Effector CD4-positive, alpha-beta T cell (primary cell): Measurements from ENCODE around the gene CSHL1. TPM values are rescaled to one million over a fixed set of nuclear protein-coding genes. Genes with fewer than 3 reads are reported as not detected.

Experiments
- DNase-seq: peaks from one replicate; pipeline ENCODE4 v3.0.0-alpha.2; 2020
- total RNA-seq: gene quantifications from one replicate; lab custom pipeline; 2026; lab: John Stamatoyannopoulos, UW

Gene CSHL1
- not detected for total RNA-seq

DNA sequence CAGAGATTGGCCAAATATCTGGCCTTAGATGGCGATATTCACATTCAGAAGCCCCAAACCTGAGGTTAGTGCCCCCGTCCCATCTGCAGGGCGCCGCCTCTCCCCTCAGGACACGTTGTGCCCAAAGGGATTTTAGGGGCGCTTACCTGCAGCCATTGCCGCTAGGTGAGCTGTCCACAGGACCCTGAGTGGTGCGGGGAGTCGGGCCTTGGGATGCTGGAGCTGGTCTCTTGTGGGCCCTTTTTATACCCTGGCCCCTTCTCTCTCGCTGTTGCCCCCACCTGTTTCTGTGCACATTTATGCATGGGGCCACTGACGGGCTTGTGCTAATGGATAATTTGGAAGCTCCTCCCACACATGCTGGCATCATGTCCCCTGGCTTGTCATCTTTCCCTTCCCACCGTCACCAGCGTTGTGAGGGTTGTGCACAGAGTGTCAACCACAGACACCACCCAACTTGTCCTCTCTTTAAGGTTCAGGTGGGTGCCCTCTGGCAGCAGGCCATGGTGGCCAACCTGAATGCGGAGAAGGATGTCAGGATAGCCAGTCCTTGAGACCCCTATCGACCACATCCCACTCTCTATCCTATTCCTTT, at the start of gene CSHL1:
CSHL1 (minus strand) TSS at position 218 of the 595 bp plus-strand sequence; CDS start at position 156, 62 bp downstream.
- no peak for DNase-seq

DNA sequence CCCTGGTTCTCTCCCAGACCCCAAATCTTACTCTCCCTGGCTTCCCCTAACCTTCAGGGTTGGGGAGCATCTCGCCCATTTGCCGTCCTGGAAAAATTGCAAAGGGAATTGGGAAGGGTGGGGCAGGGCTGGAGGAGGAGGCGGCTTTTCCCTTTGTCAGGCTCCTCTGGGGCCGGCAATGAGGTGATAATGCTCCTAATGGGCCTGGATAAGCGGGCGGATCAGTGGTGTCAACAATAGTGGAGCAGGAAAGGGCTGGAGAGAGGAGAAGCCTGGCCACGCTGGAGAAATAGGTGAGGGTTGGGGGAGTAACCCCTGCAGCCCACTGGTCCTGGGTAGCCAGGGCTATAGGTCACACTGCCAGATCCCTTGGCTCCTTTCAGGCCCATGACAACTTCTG, 49.4 kb upstream of the CSHL1 start:
- no peak for DNase-seq

DNA sequence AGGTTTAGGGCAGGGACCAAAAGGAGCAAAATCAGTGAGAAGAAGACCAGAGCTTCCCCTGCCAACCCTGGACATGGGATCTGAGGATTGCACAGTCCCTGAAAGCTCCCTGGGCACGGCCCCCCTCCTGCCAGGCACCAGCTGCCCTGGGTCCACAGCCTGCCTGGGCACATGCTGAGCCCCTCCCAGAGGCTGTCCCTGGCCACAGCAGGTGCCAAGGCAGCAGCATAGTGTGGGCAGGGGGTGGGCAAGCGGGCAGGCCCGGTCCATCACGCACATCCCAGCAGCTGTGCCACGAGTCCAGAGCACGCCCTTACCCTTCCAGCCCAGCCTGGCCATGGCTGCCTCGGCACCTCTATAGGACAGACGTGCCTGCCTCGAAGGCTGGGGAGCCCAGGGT, 48.9 kb upstream of the CSHL1 start:
- DNase-seq: no peak

GRCh38 chr17:63956296-63956920, 45.4 kb upstream of the CSHL1 start:
- DNase-seq: no peak

GRCh38 chr17:63955791-63956190, 44.7 kb upstream of the CSHL1 start:
- no peak for DNase-seq

DNA sequence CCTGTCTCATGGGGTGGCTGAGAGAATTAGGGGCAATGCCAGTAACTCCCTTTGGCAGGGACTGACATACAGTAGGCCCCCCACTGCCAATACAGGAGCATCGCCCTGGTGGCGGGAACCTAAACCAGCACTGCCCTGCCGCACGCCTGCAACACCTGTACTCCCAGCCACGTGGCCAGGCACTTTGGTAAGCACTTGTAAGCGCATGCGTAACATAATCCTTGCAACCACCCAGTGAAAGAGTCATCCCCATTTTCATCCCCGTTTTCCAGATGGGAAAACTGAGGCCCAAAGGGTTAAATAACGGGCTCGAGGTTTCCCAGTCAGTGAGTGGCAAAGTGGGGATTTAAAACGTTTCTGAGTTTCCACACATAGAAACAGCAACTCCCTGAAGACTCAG, 44.2 kb upstream of the CSHL1 start:
- no peak for DNase-seq

- DNase-seq: no peak
Measured at GRCh38 chr17:63954402-63955063, 43.5 kb upstream of the CSHL1 start.

DNA sequence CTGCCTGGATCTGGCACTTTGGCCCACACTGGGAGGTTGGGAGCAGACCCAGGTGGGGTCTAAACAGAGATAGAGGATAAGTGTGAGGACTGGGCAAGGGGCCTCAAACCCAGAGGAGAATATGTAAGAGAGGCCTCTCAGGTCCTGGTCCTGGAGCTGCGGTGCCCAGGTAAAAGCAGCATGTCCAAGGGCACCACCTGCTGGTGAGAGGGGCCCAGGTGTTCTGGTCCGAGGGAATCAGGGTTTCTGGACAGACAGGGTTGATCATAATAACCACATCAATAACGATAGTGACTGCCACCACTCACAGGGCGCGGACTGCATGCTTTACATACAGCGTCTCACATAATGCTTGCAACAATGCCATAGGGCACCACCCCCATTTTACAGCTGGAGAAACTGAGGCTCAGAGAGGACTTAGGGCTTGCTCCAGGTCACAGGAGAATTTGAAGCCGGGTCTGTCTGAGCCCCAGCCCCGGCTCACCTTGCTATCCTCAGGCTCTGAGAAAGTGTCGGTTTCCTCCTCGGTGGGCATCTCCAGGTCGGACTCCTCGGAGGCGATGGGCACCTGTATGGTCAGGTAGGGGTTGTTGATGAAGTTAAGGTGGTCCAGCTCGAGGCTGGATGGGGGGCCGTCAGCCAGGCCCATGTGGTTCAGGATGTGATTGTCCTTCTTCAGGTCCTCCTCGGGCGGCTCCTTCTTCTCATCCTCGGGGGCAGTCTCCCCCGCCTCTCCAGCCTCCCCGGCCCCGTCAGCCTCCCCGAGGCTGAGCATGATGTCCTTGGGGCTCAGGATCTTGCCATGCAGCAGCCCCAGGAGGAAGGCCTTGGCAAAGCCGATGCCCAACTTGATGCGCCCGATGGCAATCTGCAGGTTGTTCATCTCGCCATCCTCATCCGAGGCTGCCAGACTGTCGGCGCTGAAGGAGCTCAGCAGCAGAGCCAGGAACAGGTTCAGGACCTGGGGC, 40.2 kb upstream of the CSHL1 start:
- DNase-seq: no peak

DNA sequence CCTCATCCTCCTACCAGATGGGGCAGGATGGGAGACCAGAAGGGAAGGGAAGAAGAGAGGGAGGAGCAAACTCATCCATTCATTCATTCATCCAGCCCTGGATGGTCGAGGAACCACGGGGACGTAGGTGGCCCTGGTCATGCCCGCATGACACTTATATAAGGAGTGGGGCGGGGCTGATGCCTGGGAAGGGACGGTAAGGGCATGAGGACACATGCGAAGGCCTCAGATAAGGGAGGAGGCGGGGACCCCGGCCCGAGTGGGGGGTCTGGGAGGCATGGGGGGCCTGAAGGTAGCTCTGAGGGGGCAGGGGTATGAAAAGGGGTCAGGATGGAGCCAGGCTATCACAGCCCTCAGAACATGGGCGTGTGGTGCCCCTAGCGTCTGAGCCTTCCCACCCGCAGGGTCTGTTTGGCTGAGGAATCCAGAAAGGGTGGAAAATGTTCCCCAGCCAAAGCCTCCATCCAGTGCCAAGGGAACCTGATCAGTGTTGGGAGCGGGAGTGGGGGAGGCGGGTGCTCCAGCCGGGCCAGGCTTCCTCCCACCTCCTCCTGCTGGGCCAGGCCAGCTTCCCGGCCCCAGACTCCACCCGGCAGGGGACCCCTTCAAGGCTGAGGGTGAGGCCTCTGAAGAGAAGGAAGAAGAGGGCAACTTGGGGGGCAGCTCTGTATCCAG, 38.7 kb upstream of the CSHL1 start:
- DNase-seq: no peak

DNA sequence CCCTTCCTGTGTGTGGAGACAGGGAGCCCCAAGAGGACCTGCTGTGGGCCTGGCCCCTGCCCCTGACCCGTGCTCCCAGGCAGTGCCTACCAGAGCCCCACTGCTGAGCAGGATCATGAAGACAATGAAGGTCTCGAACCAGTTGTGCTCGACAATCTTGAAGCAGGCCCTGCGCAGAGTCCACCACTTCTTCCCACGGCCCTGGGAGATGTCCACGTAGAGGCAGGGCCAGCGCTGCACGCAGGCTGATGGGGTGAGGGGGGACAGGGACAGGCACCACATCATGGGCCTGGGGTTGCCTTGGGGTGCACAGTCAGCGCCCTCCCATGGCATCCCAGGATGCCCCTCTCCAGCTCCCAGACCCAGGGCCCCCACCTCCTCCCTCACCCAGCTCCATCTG, 37.5 kb upstream of the CSHL1 start:
- no peak for DNase-seq

- no peak for DNase-seq
Measured at GRCh38 chr17:63947711-63948330, 36.8 kb upstream of the CSHL1 start.

DNA sequence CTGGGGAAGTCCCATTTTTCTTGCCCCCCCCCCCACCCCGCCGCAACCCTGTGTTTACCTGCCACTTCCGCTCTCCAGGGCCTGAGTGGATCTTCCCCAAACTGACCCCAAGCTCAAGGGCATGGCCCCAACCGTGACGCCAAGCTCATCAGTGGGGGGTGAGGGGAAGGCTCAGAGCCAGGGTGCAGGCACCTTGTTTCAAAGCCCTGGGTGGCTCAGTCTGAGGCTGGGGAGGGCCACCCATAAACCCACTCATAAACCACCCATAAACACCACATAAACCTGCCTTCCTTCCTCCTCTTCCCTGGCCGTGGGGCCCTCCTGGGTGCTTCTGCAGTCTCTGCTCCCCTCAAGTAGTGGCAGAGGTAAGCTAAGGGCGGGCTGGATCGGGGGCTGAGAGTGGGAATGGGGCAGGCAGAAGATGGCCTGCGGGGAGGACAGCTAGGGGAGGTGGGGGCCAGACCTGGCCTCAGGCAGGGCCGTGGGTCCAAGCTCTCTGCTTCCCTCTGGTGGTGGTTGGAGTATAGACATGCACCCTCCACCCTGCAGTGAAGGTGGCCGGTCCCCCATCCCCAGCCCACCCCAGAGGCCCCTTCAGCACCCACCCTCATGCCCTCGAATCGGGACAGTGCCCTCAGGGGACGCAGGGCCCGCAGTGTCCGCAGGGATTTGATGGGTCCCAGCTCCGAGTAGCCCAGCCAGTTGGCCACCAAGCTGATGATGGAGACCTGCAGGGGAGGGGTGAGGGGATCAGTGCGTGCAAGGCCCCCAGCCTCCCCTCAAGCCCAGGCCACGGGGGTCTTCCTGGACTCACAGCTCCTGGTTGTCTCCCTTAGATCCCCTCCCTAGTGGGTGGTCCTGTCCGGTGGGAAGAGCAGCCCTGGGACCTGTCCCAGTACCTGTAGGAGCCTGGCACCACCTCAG, 35.6 kb upstream of the CSHL1 start:
- DNase-seq: peak; percentile 52

GRCh38 chr17:63945784-63946439, 34.9 kb upstream of the CSHL1 start:
- no peak for DNase-seq

GRCh38 chr17:63944736-63945499, 33.9 kb upstream of the CSHL1 start:
- DNase-seq: no peak

DNA sequence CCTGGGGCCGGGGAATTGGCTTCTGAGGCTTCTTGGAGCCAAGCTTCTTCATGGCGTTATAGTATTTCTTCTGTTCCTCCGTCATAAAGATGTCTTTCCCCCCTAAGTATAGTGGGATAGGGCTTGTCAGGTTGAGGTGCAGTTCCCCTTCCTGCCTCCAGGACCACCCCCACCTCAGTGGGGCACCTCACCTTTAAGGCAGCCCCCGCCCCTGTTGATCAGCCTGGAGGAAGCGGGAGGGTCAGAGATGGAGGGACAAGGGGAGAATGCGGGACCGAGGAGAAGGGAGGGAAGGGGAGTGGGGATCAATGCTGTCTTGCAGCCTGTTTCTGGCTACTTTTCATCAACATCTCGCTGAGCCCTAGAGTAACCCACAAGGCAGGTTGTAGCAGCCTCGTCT, 32.7 kb upstream of the CSHL1 start:
- no peak for DNase-seq

DNA sequence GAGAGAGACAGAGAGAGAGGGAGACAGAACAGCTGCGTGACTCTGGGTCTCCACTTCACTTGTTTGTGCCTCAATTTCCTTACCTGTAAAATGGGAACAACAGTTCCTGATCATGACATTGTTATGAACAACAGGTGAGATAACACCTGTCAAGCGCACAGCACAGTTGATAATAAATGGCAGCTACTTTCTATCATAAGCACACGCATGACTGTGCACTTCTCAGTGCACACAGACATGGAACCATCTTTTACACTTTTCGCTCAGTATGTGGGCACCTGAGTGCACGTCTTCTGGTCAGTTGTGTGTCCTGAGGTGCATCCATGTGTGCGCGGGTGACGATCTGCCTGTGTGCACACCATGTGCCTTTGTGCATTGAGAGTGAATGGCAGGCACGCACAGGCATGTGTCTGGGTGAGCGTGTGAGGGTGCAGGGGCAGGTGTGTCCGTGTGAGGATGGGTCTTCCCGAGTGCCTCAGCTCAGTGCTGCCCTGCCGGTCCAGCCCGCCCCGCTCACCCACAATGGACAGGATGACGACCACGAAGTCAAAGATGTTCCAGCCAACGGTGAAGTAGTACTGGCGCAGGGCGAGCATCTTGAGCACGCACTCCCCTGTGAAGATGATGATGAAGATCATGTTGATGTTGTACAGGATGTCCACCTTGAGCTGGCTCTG, 31.4 kb upstream of the CSHL1 start:
- no peak for DNase-seq

DNA sequence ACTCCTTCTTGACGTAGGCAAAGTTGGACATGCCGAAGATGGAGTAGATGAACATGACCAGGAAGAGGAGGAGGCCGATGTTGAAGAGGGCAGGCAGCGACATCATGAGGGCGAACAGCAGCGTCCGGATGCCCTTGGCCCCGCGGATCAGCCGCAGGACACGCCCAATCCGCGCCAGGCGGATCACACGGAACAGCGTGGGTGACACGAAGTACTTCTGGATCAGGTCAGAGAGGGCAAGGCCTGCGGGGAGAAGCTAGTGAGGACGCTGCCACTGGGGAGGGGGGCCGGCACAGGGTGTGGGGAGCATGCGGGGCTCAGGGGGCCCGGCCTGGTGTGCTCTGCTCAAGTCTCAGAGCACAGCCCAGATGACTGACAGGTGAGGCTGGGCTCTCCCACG, 30.7 kb upstream of the CSHL1 start:
- DNase-seq: no peak

DNA sequence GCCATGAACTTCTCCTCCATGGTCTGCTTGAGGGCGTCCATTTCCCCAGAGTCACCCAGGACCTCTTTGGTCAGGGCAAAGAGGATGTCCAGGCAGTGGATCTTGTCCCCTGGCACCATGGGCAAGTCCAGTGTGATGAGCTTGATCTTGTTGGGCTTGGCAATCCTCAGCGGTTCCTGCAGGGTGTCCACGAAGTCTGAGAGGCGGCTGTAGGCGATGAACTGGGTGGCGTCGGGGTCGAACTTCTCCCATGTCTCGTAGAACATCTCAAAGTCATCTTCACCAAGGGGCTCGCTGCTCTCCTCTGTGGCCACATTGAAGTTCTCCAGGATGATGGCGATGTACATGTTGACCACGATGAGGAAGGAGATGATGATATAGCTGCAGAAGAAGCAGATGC, 30.1 kb upstream of the CSHL1 start:
- DNase-seq: no peak

- no peak for DNase-seq
Measured at GRCh38 chr17:63940584-63940983, 29.5 kb upstream of the CSHL1 start.
